Colonic mucosa (tissue), 4 donors: Measurements from ENCODE around the gene SNX13. TPM values are rescaled to one million over a fixed set of nuclear protein-coding genes. Genes with fewer than 3 reads are reported as not detected.

Experiments
- DNase-seq: peaks from one replicate; pipeline ENCODE4 v3.0.0-alpha.2; 2020
- H3K27ac ChIP-seq: fragments of 200-600 bp; one replicate; pipeline ENCODE4 v1.8.0; 2021
- H3K27me3 ChIP-seq: fragments of 200-600 bp; one replicate; pipeline ENCODE4 v1.8.0; 2021
- H3K36me3 ChIP-seq: fragments of 200-600 bp; one replicate; pipeline ENCODE4 v1.8.0; 2021
- H3K4me1 ChIP-seq: fragments of 200-600 bp; one replicate; pipeline ENCODE4 v1.8.0; 2021; ENCODE audit warnings: mild to moderate bottlenecking
- H3K4me3 ChIP-seq: fragments of 200-600 bp; one replicate; pipeline ENCODE4 v1.8.0; 2021
- H3K9ac ChIP-seq, 2 donors: one replicate each; pipeline ENCODE4 v1.7.0; 2013; ENCODE audit warnings: control low read depth in 2 of 2, low read depth in 2 of 2, low read length in 2 of 2
- H3K9me3 ChIP-seq: fragments of 200-600 bp; one replicate; pipeline ENCODE4 v1.8.0; 2021
- CTCF ChIP-seq: fragments of 200-600 bp; IDR thresholded peaks from one replicate; pipeline ENCODE4 v1.8.0; 2022; ENCODE audit warnings: antibody characterized with exemption, mild to moderate bottlenecking
- intact Hi-C: fragments of 100-400 bp; cut with DNase I; formaldehyde crosslinking; loops from one replicate; pipeline ENCODE4 v1.14.1; 2022
- total RNA-seq, 2 donors: library from RNA; stranded (reverse); fragmentation: NEBNext Ultra II Directional in 1 of 2; extraction: Animal tissue kit (Norgen Biotek cat#: 25700) in 1 of 2; gene quantifications; one replicate each; pipeline ENCODE4 v1.2.1, GENCODE V29; 2021
- donor health status: healthy.
- donor health status: DM: no; HTN: no; CAD: no.
- donor health status: DM: no; HTN: no; CAD: no.

The SNX13 gene
- total RNA-seq, 2 donors from 2014 or later, result 52.5 to 71.4 TPM

- intact Hi-C loops, result loop anchor here (5.0 kb wide), 1 partner anchor 218 kb away; no protein-coding TSS in a partner anchor
- peak; percentile 18 for DNase-seq
- no peak overlapping the region for H3K9ac ChIP-seq
Observed at GRCh38 chr7:17774248-17774647, 166.0 kb downstream of the SNX13 start.

GRCh38 chr7:17773289-17773626 is 167.0 kb downstream of the SNX13 start:
- H3K9me3 ChIP-seq, result no peaks in the 10 kb centered on the region
- H3K4me3 ChIP-seq, result no peak overlapping the region
- no peak overlapping the region for H3K9ac ChIP-seq
- intact Hi-C loops, result loop anchor here (5.0 kb wide), 1 partner anchor 219 kb away; no protein-coding TSS in a partner anchor
- TF ChIP-seq CTCF, result no peak
- no peaks in the 10 kb centered on the region for H3K36me3 ChIP-seq
- H3K4me1 ChIP-seq, result no peaks in the 10 kb centered on the region
- no peaks in the 10 kb centered on the region for H3K27me3 ChIP-seq
- peak; percentile 22 for DNase-seq
- no peak overlapping the region for H3K27ac ChIP-seq

More at GRCh38 chr7:17774248-17774647, 166.0 kb downstream of the SNX13 start:
- Histone ChIP-seq H3K4me1 (no peaks in the 10 kb centered on the region), H3K27me3 (no peaks in the 10 kb centered on the region), H3K9me3 (no peaks in the 10 kb centered on the region), H3K36me3 (no peaks in the 10 kb centered on the region), H3K4me3 (no peak overlapping the region), H3K27ac (no peak overlapping the region)
- no peak for TF ChIP-seq CTCF

- H3K27ac ChIP-seq, result no peak overlapping the region
- intact Hi-C loops, result loop anchor here (5.0 kb wide), 1 partner anchor 220 kb away; no protein-coding TSS in a partner anchor
- H3K4me1 ChIP-seq, result no peaks in the 10 kb centered on the region
- H3K4me3 ChIP-seq, result no peak overlapping the region
- H3K27me3 ChIP-seq, result no peaks in the 10 kb centered on the region
- no peak overlapping the region for H3K9ac ChIP-seq
- no peak for TF ChIP-seq CTCF
- no peak for DNase-seq
- no peaks in the 10 kb centered on the region for H3K9me3 ChIP-seq
- H3K36me3 ChIP-seq, result no peaks in the 10 kb centered on the region
Observed at GRCh38 chr7:17772581-17773288, 167.6 kb downstream of the SNX13 start.

- intact Hi-C loops, result loop anchor here (5.0 kb wide), 1 partner anchor 220 kb away; no protein-coding TSS in a partner anchor
- Histone ChIP-seq H3K27me3 (no peaks in the 10 kb centered on the region), H3K27ac (no peak overlapping the region), H3K4me3 (no peak overlapping the region), H3K9me3 (no peaks in the 10 kb centered on the region), H3K4me1 (no peaks in the 10 kb centered on the region), H3K36me3 (no peaks in the 10 kb centered on the region), H3K9ac (no peak overlapping the region)
- no peak for TF ChIP-seq CTCF
- no peak for DNase-seq
Observed at GRCh38 chr7:17771901-17772408, 168.3 kb downstream of the SNX13 start.

GRCh38 chr7:17770710-17771375 is 169.5 kb downstream of the SNX13 start:
- intact Hi-C loops, result loop anchor here (5.0 kb wide), 1 partner anchor 221 kb away; no protein-coding TSS in a partner anchor
- Histone ChIP-seq H3K36me3 (no peaks in the 10 kb centered on the region), H3K27ac (no peak overlapping the region)

More at GRCh38 chr7:17770710-17771375, 169.5 kb downstream of the SNX13 start:
- Histone ChIP-seq H3K27me3 (no peaks in the 10 kb centered on the region), H3K4me3 (no peak overlapping the region), H3K9me3 (no peaks in the 10 kb centered on the region), H3K9ac (no peak overlapping the region), H3K4me1 (no peaks in the 10 kb centered on the region)
- no peak for DNase-seq
- no peak for TF ChIP-seq CTCF
